NCI-H2171 treated with DMSO at 0.1 percent for 48 hours (cell line): Measurements from ENCODE around the gene ERBB4.

Source experiments
- DNase-seq: peaks from one replicate; lab custom pipeline; 2025; lab: John Stamatoyannopoulos, UW

ERBB4 gene

GRCh38 chr2:212364112-212364985 is 174.3 kb downstream of the ERBB4 start:
- no peak for DNase-seq

GRCh38 chr2:212361174-212361756 is 177.3 kb downstream of the ERBB4 start:
- DNase-seq: peak; percentile 44

DNA sequence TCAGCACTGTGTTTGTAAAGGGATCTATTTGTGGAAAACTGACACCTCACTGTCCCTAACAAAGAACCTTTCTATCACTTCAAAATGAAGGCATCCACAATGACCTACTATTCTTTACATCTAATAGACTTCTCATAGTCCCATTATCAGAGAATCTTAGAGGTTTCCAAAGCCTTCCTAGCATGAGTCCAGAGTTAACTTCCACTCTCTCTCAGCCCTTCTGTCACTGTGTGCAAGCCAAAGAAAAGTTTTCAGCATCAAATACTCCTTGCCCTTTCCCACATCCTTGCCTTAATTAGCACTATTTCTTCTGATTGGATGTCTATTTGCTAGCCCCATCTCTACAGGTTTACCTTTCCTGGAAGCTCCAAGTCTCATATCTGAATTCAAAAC is 178.5 kb downstream of the ERBB4 start:
- no peak for DNase-seq

GRCh38 chr2:212359425-212360067 is 179.1 kb downstream of the ERBB4 start:
- DNase-seq: no peak

GRCh38 chr2:212357606-212358005 is 181.0 kb downstream of the ERBB4 start:
- DNase-seq: no peak

DNA sequence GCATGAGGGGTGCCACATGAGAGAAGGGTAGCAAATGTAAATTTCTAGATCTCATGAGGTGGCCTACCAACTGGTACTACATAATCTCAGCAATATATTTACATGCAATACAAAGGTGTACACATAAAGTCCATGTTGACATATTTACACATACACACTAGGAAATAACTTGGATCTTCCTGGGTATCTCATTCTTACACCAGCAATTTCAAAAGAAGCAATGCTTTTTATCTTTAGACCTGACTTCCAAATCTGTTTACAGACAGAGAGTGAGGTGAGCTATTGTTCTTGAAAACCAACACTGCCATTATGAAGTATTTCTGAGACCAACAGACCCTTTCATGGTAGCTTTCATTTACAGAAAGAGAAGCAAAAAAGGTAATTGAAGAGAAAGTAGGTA is 184.2 kb downstream of the ERBB4 start:
- DNase-seq: no peak

DNA sequence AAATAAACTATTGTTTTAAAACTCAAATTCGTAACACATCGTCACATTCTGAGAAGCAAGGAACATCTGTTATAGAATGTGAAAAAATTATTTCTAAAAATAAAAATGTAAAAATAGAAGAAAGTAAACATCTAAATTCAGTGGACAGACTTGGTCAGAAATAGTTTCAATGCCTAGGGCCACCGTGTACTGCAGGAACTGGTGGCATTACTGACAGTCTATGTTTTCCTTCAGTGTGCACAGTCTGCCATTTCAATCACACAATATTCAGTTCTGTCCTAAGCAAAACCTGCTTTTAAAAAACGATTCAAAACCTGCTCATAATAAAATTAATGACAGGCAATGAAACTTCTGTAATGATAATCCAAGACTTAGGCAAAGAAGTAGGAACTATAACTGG is 190.1 kb downstream of the ERBB4 start:
- DNase-seq: no peak

DNA sequence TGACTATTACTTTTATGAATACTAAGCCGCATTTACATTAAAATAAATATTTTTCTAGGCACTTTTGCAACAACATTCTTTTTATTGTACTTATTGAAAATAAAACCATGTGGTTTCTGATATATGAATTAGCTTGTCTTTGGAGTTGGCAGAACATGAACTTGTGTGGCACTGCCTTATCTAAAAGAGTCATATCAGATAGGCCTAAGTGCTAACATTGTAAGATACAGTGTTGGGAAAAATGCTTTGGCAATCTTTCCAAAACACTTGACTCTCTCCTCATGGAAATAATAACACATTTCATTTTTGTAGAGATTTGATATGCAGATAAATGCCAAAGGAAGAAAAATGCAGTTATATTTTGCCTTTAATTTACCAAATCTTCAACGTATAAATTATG is 191.7 kb downstream of the ERBB4 start:
- no peak for DNase-seq

DNA sequence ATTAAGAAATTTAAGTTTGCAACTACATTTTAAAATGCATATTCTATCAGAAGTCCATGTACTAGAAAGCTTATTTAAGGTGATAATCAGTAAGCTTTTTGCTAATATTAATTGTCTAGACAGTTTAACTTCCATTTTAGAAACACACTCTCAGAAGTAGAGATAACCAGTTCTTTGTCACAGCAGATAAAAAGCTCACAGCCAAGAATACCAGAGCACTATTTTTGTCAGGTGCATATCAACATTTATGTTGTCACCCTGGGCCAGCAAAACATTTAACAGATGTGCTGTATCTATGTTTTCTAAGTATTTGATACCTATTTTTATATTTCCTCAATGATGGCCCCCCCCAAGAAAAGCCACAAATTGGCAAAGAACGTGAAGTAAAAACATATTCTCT is 192.6 kb downstream of the ERBB4 start:
- no peak for DNase-seq

- no peak for DNase-seq
These were observed 194.5 kb downstream of the ERBB4 start for GRCh38 chr2:212344131-212344530.

GRCh38 chr2:212343167-212343566 is 195.4 kb downstream of the ERBB4 start:
- DNase-seq: no peak

- DNase-seq: no peak
These were observed 200.9 kb downstream of the ERBB4 start for GRCh38 chr2:212337486-212338343.

DNA sequence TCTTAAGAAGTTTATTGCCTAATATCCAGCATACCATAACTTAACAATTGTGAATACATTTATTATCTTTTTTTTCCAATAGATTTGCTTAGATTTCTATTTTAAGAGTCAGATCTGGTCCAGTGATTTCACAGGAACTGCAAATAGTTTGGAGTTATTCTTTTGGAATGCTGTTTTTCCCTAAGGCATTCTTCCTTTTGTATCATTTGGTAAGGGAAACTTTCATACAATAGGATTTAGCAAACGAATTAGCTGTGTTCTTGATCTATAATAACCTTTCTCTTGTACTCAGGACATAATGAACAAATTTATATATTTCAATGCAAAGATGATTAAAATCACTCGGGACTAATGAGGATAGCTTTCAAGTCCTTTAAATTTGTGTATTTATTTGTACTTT is 201.6 kb downstream of the ERBB4 start:
- DNase-seq: no peak

GRCh38 chr2:212330263-212330662 is 208.3 kb downstream of the ERBB4 start:
- no peak for DNase-seq

GRCh38 chr2:212328712-212329496 is 209.7 kb downstream of the ERBB4 start:
- no peak for DNase-seq

DNA sequence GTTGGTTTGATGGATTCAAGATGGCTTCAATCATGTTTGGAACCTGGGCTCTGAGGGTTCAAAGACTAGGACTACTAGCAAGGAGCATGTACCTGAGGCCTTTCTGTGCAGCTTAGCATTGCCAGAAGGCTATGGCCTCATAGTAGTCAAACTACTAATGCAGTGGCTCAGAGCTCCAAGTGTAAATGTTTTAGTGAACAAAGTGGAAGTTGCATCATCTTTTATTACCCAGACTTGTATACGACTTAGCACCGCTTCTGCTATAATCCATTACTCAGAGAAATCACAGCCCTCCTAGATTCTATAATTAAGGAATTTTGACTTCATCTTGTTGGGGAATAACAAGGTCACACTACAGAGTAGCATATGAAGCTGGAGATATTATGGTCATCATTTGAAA is 210.5 kb downstream of the ERBB4 start:
- DNase-seq: no peak

GRCh38 chr2:212327171-212327809 is 211.3 kb downstream of the ERBB4 start:
- DNase-seq: no peak

DNA sequence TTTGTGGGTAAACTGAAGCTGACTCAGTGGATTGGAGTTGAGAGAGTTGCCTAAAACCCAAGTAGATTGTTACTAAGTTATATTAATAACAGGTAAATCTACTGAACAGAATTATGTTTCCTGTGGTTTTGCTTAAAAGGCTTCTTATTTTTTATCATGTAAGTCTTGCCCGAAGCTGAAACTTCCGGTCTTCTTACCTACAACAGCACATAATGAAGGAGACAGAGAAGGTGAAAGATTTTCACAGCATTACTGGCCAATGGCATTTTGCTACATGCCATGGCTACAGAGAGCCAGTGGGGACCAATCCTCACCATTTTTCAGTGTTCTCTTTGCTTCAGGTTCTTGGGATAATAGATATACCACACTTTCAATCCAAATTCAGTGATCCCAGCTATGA is 220.0 kb downstream of the ERBB4 start:
- no peak for DNase-seq

DNA sequence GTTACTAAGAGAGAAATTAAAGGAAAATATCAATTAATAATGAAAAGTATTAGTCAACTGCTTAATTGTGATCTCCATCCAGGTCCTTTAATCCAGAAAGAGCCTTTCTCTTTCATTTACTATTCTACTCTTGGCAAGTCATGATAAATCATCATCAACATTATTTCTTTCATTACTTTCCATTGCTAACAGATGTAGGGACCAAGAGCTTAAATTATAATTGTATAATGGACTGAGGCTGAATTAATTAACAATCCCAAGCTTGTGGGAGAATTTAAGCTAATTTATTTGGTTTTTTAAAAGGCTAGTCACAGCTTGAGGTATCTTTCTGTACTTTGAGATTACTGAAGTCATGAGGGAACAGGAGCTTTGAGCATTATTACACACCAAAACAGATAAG is 223.9 kb downstream of the ERBB4 start:
- DNase-seq: no peak

- DNase-seq: no peak
These were observed 226.7 kb downstream of the ERBB4 start for GRCh38 chr2:212311807-212312404.

GRCh38 chr2:212299943-212300342 is 238.7 kb downstream of the ERBB4 start:
- DNase-seq: peak; percentile 82
